HPDE6-E6E7 (cell line): ENCODE data around the gene JCHAIN.

ENCODE experiments used
- DNase-seq: peaks from one replicate; pipeline ENCODE4 v3.0.0; 2011; ENCODE audit warnings: missing footprints; ENCODE audit errors: extremely low spot score

JCHAIN gene

GRCh38 chr4:70640192-70640591, 26.1 kb downstream of the JCHAIN start:
- no peak for DNase-seq

GRCh38 chr4:70637239-70637913, 28.9 kb downstream of the JCHAIN start:
- DNase-seq: no peak

DNA sequence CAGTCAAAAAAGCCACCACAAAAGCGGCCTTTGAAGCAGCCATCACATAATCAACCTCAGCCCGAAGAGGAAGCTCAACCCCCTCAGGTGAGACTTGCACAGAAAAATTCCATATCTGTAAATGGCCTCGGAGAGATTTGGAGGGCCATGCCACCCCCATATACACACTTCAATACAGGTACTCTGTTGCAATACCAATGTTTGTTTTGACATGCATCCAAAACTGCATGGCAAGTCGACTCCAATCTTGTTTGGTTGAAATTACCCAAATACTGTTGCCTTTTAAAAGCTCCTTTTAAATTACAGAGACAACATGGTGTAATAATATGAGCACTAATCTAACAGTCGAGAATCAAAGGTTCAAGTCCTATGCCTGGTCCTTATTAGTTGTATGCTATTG, 31.8 kb downstream of the JCHAIN start:
- no peak for DNase-seq

- DNase-seq: no peak
Observed at GRCh38 chr4:70632028-70632427, 34.3 kb downstream of the JCHAIN start.

GRCh38 chr4:70630162-70630561, 36.1 kb downstream of the JCHAIN start:
- no peak for DNase-seq

DNA sequence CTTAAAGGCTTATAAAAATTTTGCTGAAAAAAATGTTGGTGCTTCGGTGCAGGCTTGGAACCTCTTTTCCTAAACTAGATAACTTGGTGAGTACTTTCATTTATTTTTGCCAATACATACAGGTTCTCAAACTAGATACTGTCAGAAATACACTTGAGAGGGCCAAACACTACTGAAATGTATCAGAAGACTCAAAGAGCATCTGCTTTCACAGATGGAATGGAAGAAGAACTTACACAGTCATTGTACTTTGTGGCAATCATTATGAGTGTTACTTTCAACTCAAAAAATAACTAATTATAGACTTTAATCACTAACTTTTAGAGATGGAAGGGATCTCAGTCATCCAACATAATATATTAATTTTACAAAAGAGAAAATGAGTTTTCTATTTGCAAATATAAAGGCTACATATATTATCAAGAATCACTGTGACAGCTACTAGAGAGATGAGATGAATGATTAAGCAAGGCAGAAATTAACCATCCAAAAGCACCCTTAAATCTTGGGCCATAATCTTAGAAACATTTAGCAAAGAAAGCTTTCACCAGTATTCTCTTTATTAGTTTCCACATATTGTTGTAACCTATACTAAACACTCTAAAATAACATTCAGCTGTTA, 36.7 kb downstream of the JCHAIN start:
- no peak for DNase-seq

DNA sequence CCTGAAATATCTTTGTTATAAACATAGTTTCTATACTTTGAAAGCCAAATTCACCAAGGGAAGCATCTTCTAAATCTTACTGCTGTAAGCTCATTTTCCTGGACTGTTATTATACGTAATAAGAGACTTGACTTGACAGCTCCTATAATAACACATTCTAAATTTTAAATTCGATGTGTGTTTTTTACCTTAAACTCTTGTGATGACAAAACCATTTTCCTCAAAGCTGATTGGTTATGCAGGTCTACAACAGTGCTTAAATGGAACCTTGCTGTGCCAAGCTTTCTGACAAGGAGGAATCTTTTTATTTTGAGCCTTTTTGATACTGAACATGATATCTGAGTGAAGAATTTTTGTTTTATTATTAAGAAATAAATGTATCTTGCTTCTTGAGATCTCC, 37.9 kb downstream of the JCHAIN start, which contains the start of gene ENAM:
Gene ENAM (plus strand): TSS at position 301 of the 400 bp plus-strand sequence. CDS start 757 bp downstream, outside the sequence.
- DNase-seq: no peak

GRCh38 chr4:70627620-70628019, 38.7 kb downstream of the JCHAIN start:
- DNase-seq: no peak

- no peak for DNase-seq
Observed at GRCh38 chr4:70624226-70624793, 42.0 kb downstream of the JCHAIN start.

- DNase-seq: no peak
Observed at GRCh38 chr4:70623323-70623722, 43.0 kb downstream of the JCHAIN start.

- DNase-seq: no peak
Observed at GRCh38 chr4:70619778-70620177, 46.5 kb downstream of the JCHAIN start.

DNA sequence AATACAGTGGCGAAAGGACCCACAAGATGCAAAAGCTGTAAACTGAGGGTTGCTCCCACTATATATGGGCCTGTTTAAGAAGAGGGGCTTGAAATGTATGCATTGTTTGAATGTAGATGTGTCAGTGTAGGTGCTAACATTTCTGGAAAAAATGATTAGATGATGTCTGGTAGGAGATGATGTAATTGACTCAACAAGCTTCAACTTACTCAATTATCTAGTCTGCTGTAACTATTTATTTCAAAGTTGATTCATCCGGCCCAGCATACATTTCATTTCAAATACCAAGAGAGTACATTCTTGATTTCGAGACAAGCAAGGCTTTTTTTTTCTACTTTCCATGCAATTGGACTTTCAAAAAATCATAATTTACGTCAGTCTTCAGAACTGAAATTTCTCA, 47.0 kb downstream of the JCHAIN start:
- no peak for DNase-seq

- DNase-seq: no peak
Observed at GRCh38 chr4:70614184-70614555, 52.1 kb downstream of the JCHAIN start.

GRCh38 chr4:70613306-70614183, 52.8 kb downstream of the JCHAIN start:
- DNase-seq: no peak

DNA sequence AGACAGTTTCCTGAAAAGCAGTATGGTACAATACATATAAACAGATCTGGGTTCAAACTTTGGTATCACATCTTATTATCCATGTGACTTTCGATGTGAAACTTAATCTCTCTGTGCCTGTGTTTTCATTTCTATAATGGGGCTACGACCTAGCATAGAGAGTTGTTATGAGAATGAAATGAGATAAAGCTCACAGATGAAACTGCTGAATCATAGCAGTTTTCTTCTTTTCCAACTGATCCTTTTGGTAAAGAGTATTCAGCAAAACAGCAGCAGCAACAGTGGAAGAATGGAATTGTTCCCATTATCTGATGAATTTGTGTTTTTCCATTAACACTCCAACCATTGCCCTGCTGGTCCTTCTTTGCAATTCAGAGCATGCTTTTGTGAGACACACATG, 58.0 kb downstream of the JCHAIN start:
- no peak for DNase-seq

DNA sequence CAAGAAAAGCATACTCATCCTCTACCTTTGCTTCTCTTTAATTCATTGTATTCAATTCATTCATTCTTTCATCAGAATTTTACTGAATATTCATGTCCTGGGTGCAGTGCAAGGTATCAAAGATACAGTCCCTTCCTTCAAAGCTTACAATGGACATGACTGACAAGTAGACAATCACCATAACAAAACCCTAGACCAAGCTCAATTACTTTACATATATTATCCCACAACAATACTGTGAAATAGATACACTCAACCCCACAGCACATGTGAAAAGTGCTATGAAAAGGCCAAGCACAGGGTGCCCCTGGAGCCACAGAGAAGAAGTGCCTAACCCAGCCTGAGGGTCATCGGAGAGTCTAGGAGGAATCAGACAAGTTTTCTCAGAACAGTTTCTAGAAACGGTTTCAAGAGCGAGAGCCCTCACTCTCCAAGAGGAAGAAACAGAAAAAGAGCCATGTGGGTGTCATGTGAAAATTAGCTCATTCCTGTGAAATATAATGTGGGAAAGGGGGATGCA, 58.9 kb downstream of the JCHAIN start:
- DNase-seq: no peak

DNA sequence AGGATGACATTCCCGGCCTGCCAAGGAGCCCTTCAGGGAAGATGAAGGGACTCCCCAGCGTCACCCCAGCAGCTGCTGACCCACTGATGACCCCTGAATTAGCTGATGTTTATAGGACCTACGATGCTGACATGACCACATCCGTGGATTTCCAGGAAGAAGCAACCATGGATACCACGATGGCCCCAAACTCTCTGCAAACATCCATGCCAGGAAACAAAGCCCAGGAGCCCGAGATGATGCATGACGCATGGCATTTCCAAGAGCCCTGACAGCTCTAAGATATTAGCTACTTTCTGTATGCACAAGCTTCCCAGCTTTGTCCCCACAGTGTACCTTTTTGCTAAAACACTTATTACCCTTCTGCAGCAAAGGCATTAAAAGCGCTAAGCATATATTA, 59.8 kb downstream of the JCHAIN start:
- no peak for DNase-seq
